ENCODE measurements around the gene LEF1. TPM values are rescaled to one million over a fixed set of nuclear protein-coding genes. Genes with fewer than 3 reads are reported as not detected.

Gene LEF1
- total RNA-seq, 8 experiments from 2014 or later = 0.43 to 43.6 (median 1.5) TPM

GRCh38 chr4:108142870-108143269, 25.9 kb downstream of the LEF1 start:
- WGBS, 10 experiments = 4 to 100% (median 77%) methylated on average over 1 to 2 of the region's 2 CpGs
- Histone ChIP-seq H3K4me3 (no peak overlapping the region), H3K27ac (no peak overlapping the region), H3K4me1 (replicated peaks in 1 of 2) (peaks cover 18 to 42% of the 10 kb centered on the region in 2 donors)
- ATAC-seq (replicated peaks in 6 of 8) = no peak
- in situ Hi-C loops (cut with MboI; ENCODE audit: low pct_unique_long_range_greater_than_20kb in 2 of 9, low sequenced_read_pairs in 9 of 9, unreplicated experiment in 9 of 9) = no loop called here

GRCh38 chr4:108141213-108141950, 27.4 kb downstream of the LEF1 start:
- Histone ChIP-seq H3K4me3 (peak overlapping the region in 1 of 5 donors; percentile 4), H3K27ac (no peak overlapping the region)

DNA sequence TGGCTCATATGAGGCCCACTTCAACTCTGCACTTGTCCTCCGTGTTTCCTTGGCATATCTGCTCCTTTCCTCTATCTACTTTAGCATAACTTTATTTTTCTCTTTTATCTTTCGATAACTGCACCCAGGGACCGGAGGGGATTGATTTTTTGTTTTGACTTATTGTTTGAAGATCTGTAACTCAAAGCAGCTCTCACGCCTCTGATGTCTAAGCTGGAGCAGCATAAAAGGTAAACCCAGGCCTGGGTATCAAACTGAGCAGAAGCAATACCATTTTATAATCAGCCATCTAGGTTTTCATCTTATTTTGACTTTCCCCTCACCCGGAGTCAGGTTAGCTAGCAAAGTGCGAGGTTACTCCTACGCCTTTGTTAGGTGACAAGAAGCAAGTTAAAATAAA, 28.4 kb downstream of the LEF1 start:
- Histone ChIP-seq H3K4me1 (replicated peaks in 1 of 2) (peaks cover 22 to 42% of the 10 kb centered on the region in 2 donors), H3K27ac (no peak overlapping the region), H3K4me3 (no peak overlapping the region)
- no peak for ATAC-seq (replicated peaks in 6 of 8)
- WGBS, 10 experiments = 61 to 96% (median 83%) methylated on average over 1 to 7 of the region's 7 CpGs; no CpG with 5 or more reads in 1 of the 10 experiments
- in situ Hi-C loops (cut with MboI; ENCODE audit: low pct_unique_long_range_greater_than_20kb in 2 of 9, low sequenced_read_pairs in 9 of 9, unreplicated experiment in 9 of 9) = no loop called here

More at GRCh38 chr4:108141213-108141950, 27.4 kb downstream of the LEF1 start:
- in situ Hi-C loops (cut with MboI; ENCODE audit: low pct_unique_long_range_greater_than_20kb in 2 of 9, low sequenced_read_pairs in 9 of 9, unreplicated experiment in 9 of 9) = no loop called here
- WGBS, 10 experiments = 5 to 71% (median 24%) methylated on average over 2 to 12 of the region's 12 CpGs
- H3K4me1 ChIP-seq (replicated peaks in 1 of 2) = peaks cover 18 to 42% of the 10 kb centered on the region in 2 donors
- ATAC-seq (replicated peaks in 6 of 8) = peak in 6 of 8 experiments; percentile 31 to 94 (median 90)

DNA sequence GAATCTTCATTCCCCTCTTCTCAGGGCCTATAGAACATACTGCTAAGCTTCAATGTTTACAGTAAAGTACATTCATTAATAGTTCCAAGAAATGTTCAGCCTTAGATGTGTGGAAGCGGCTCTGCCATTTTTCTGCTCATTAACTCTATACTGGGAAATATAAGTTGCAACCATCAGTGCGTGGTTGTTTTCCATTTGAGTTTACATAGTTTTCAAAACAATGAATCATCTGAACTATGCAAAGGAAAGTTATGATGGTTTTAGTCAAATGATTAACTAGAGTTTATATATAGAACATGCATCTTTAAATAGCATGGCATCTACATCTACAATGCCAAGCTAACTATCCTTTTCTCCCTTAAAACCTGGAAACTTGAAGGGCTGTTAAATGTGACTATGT, 29.6 kb downstream of the LEF1 start:
- in situ Hi-C loops (cut with MboI; ENCODE audit: low pct_unique_long_range_greater_than_20kb in 2 of 9, low sequenced_read_pairs in 9 of 9, unreplicated experiment in 9 of 9) = no loop called here
- 50 to 100% (median 81%) methylated on average over 1 to 2 of the region's 2 CpGs; no CpG with 5 or more reads in 2 of the 10 experiments for WGBS, 10 experiments
- Histone ChIP-seq H3K4me1 (replicated peaks in 1 of 2) (peaks cover 18 to 38% of the 10 kb centered on the region in 2 donors), H3K27ac (no peak overlapping the region), H3K4me3 (no peak overlapping the region)
- peak in 3 of 8 experiments; percentile 24 to 54 (median 41) for ATAC-seq (replicated peaks in 6 of 8)

DNA sequence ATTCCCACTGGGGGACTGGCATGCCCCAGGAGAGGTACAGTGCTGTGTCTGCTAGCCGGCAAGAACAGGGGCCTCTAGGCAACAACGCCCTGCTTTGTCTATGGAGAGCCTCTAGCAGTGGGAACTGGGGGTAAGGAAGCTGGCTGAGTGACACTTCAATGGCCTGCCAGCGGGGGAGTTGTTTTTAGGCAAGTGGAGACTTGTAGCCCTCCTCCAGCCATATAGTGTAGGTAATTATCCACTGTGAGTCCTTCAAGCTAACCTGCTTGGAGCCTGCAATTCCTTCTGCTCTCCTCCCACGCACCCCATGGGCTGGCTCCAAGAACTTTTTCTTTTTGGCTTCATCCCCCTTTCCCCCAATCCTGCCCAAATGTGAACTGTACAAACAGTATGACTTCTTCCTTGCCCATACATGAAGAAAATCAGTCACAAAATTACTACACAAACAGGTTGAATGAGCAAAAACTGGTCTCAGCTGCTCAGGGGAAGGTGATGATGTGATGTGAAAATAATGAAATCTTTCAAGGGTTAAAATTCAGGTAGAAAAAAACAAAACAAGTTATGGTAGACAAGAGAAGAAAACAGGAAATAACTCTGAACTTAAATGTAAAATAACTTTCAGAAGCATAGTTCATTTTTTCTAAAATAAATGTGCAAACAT, 33.1 kb downstream of the LEF1 start:
- no peak overlapping the region for H3K27ac ChIP-seq
- in situ Hi-C loops (cut with MboI; ENCODE audit: low pct_unique_long_range_greater_than_20kb in 2 of 9, low sequenced_read_pairs in 9 of 9, unreplicated experiment in 9 of 9) = no loop called here
- H3K4me3 ChIP-seq = no peak overlapping the region
- 11 to 95% (median 46%) methylated on average over 1 to 4 of the region's 4 CpGs; no CpG with 5 or more reads in 2 of the 10 experiments for WGBS, 10 experiments
- peaks cover 5 to 8% of the 10 kb centered on the region in 2 donors for H3K4me1 ChIP-seq (replicated peaks in 1 of 2)
- ATAC-seq (replicated peaks in 6 of 8) = peak in 5 of 8 experiments; percentile 29 to 43 (median 34)

- Histone ChIP-seq H3K27ac (no peak overlapping the region), H3K4me3 (no peak overlapping the region), H3K4me1 (replicated peaks in 1 of 2) (peaks cover 0 to 5% of the 10 kb centered on the region in 2 donors)
- no peak for ATAC-seq (replicated peaks in 6 of 8)
- WGBS, 10 experiments = 57 to 100% (median 88%) methylated on average over 1 to 4 of the region's 4 CpGs; no CpG with 5 or more reads in 1 of the 10 experiments
- in situ Hi-C loops (cut with MboI; ENCODE audit: low pct_unique_long_range_greater_than_20kb in 2 of 9, low sequenced_read_pairs in 9 of 9, unreplicated experiment in 9 of 9) = no loop called here
Observed at GRCh38 chr4:108130955-108131354, 37.8 kb downstream of the LEF1 start.

DNA sequence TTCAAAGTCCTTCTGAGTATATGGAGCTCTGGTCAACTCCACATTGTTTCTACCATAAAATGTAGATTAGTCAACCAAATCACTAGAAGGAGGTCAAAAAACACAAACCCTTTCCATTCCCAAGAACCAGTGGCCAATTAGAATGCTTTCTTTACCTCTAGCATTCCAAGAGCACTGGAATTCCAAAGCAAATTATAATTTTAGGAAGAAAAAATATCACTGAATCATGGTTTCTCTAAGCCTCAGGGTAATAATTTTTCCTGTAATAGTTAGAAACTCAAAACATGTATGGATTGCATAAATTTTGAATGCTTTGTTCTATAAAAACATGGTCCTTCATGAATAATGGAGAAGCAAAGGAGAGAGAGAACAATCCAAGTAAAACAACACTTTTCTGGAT, 39.5 kb downstream of the LEF1 start:
- in situ Hi-C loops (cut with MboI; ENCODE audit: low pct_unique_long_range_greater_than_20kb in 2 of 9, low sequenced_read_pairs in 9 of 9, unreplicated experiment in 9 of 9) = no loop called here
- Histone ChIP-seq H3K27ac (no peak overlapping the region), H3K4me1 (replicated peaks in 1 of 2) (no peaks in the 10 kb centered on the region)

DNA sequence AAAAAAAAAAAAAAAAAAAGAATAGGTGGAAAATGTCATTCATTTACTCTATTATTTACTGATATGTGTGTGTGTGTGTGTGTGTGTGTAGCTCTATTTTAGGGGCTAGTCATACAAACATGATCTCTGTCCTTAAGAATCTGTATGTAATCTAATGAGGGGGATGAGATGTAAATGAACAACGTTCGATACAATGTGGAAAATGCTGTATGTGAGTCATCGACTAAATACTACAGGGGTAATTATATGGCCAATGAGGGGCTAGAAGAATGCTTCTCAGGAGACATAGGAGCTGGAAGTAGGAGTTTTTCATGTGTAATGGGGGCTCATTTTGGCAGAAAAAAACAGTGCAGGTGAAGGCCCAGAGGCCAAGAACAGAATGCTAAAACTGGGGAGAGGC, 41.9 kb downstream of the LEF1 start:
- ATAC-seq (replicated peaks in 6 of 8) = no peak
- 42 to 92% (median 80%) methylated on average over 1 to 3 of the region's 3 CpGs; no CpG with 5 or more reads in 3 of the 10 experiments for WGBS, 10 experiments
- in situ Hi-C loops (cut with MboI; ENCODE audit: low pct_unique_long_range_greater_than_20kb in 2 of 9, low sequenced_read_pairs in 9 of 9, unreplicated experiment in 9 of 9) = no loop called here
- no peak overlapping the region for H3K4me3 ChIP-seq
- no peak overlapping the region for H3K27ac ChIP-seq
- H3K4me1 ChIP-seq (replicated peaks in 1 of 2) = no peaks in the 10 kb centered on the region

More for the DNA sequence above, 39.5 kb downstream of the LEF1 start:
- peak in 1 of 8 experiments; percentile 42 for ATAC-seq (replicated peaks in 6 of 8)
- no peak overlapping the region for H3K4me3 ChIP-seq

DNA sequence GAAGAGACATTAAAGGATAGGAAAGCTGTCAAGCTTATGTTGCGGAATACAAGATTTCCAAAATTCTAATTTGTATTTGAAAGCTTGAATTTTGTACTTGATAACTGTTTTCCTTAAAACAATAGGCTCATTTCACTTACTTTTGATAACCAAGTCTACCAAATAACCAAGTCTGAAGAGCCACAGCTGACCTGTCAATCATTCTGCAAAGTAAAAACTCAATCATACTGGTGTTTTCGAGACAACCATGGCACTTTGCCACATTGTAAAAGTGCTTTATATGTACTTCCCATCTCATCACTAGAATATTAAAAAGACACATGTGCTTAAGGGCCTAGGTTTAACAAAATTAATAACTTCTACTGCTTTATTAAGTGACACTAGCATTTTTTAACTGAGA, 47.9 kb downstream of the LEF1 start:
- in situ Hi-C loops (cut with MboI; ENCODE audit: low pct_unique_long_range_greater_than_20kb in 2 of 9, low sequenced_read_pairs in 9 of 9, unreplicated experiment in 9 of 9) = no loop called here
- Histone ChIP-seq H3K4me3 (no peak overlapping the region), H3K27ac (no peak overlapping the region), H3K4me1 (replicated peaks in 1 of 2) (peaks cover 0 to 6% of the 10 kb centered on the region in 2 donors)
- no peak for ATAC-seq (replicated peaks in 6 of 8)
- WGBS, 10 experiments = 60 to 100% (median 100%) methylated on average over 1 to 2 of the region's 2 CpGs; no CpG with 5 or more reads in 1 of the 10 experiments

DNA sequence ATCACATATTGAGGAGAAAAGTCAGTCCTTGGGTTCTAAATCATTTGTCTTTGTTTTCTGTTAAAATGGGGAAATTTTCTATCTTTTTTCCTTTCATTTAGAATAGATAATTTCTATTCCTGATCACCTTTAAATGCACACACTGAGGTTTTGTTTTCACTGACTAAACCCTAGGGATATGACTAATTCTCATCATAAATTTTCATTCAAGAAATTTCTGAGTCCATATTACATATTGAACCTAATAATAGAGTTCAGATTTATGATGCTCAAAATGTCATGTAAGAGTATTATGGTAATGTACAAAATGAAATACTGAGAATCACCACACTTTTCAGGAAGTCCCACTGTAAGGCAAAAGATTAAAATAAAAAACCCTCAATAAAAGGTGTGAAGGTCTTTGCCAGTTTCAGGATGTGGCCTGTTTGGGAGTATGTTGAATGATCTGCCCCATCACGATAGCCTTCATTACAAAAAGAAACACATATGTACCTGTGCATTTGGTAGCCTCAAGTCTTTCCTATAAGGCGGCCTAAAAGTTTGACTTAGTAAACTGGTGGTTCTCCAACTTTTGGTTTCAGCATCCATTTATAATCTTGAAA, 49.4 kb downstream of the LEF1 start:
- H3K4me3 ChIP-seq = no peak overlapping the region
- in situ Hi-C loops (cut with MboI; ENCODE audit: low pct_unique_long_range_greater_than_20kb in 2 of 9, low sequenced_read_pairs in 9 of 9, unreplicated experiment in 9 of 9) = no loop called here
- WGBS, 10 experiments = 67 to 100% (median 100%) methylated on average over 1 to 2 of the region's 2 CpGs; no CpG with 5 or more reads in 1 of the 10 experiments
- ATAC-seq (replicated peaks in 6 of 8) = no peak
- peaks cover 3 to 8% of the 10 kb centered on the region in 2 donors for H3K4me1 ChIP-seq (replicated peaks in 1 of 2)
- no peak overlapping the region for H3K27ac ChIP-seq

DNA sequence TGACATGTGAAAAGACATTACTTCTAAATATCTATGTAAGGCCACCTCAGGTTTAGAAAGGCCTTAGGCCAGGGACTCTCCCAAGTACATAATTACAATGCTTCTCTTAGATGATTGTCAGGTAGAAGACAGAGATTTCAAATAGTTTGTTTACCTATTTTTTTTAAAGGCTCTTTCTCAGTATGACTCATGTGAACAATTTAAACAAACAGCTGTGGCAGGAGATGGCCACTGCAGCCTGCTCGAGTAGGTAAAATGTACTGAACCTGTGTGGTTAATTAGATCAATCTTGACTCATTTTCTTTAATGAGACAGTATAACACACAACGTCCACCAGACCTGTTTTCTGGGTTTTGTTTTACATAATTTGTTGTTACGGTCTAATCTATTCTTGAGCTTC, 50.2 kb downstream of the LEF1 start:
- in situ Hi-C loops (cut with MboI; ENCODE audit: low pct_unique_long_range_greater_than_20kb in 2 of 9, low sequenced_read_pairs in 9 of 9, unreplicated experiment in 9 of 9) = no loop called here
- H3K27ac ChIP-seq = no peak overlapping the region
- peaks cover 3 to 8% of the 10 kb centered on the region in 2 donors for H3K4me1 ChIP-seq (replicated peaks in 1 of 2)
- H3K4me3 ChIP-seq = no peak overlapping the region
- WGBS, 10 experiments = 33 to 73% (median 51%) methylated on average over 1 to 3 of the region's 3 CpGs
- peak in 4 of 8 experiments; percentile 22 to 56 (median 26) for ATAC-seq (replicated peaks in 6 of 8)

- 0 to 100% (median 100%) methylated on average over 1 to 2 of the region's 7 CpGs; no CpG with 5 or more reads in 1 of the 10 experiments for WGBS, 10 experiments
- Histone ChIP-seq H3K4me1 (replicated peaks in 1 of 2) (peaks cover 11 to 17% of the 10 kb centered on the region in 2 donors), H3K4me3 (no peak overlapping the region), H3K27ac (no peak overlapping the region)
- peak in 4 of 8 experiments; percentile 37 to 78 (median 54) for ATAC-seq (replicated peaks in 6 of 8)
- in situ Hi-C loops (cut with MboI; ENCODE audit: low pct_unique_long_range_greater_than_20kb in 2 of 9, low sequenced_read_pairs in 9 of 9, unreplicated experiment in 9 of 9) = no loop called here
Observed at GRCh38 chr4:108117418-108118182, 51.1 kb downstream of the LEF1 start.

Data from motor neuron (in vitro differentiated cells).